ENCODE measurements around the gene PAPOLB. TPM values are rescaled to one million over a fixed set of nuclear protein-coding genes. Genes with fewer than 3 reads are reported as not detected.
A peak's percentile ranks its signal among the peaks of the same experiment; 100 is the strongest.

The PAPOLB gene
- total and polyA plus RNA-seq, 7 experiments from 2014 or later: not detected

GRCh38 chr7:4871930-4872675 is 10.3 kb upstream of the PAPOLB start:
- Mint-ChIP-seq H3K27ac (no peak overlapping the region), H3K9me3 (peaks cover 0 to 8% (median 2%) of the 10 kb centered on the region in 11 donors), H3K4me1 (peaks cover 2 to 10% (median 5%) of the 10 kb centered on the region in 7 donors), H3K27me3 (peaks cover 17 to 32% (median 24%) of the 10 kb centered on the region in 5 donors), H3K36me3 (peaks cover 0 to 4% (median 0%) of the 10 kb centered on the region in 5 donors), H3K4me3 (peak overlapping the region in 1 of 10 donors; percentile 12)
- Histone ChIP-seq H3K27me3 (ENCODE audit: control insufficient read depth in 2 of 2, insufficient read depth in 2 of 2, low read length in 2 of 2) (no peaks in the 10 kb centered on the region), H3K4me1 (ENCODE audit: control insufficient read depth in 2 of 2, insufficient read depth in 2 of 2, low read length in 2 of 2) (no peaks in the 10 kb centered on the region), H3K9me3 (ENCODE audit: control insufficient read depth in 2 of 3, low read length in 3 of 3) (no peaks in the 10 kb centered on the region), H3K36me3 (ENCODE audit: control insufficient read depth in 2 of 3, insufficient read depth in 3 of 3, low read length in 3 of 3) (no peaks in the 10 kb centered on the region), H3K27ac (ENCODE audit: low read depth, low read length) (no peak overlapping the region), H3K4me3 (ENCODE audit: low read length) (no peak overlapping the region)
- no peak for ATAC-seq
- no peak for DNase-seq
- intact Hi-C loops (cut with micrococcal nuclease): no loop called here
- CTCF ChIA-PET: no interaction called here
- POLR2A ChIA-PET: no interaction called here

GRCh38 chr7:4871056-4871680 is 9.3 kb upstream of the PAPOLB start:
- ChIA-PET POLR2A (no interaction called here), CTCF (no interaction called here)
- no peak overlapping the region for H3K27ac ChIP-seq (ENCODE audit: low read depth, low read length)
- ATAC-seq (no peak), DNase-seq (no peak)
- no peaks in the 10 kb centered on the region for H3K36me3 ChIP-seq (ENCODE audit: control insufficient read depth in 2 of 3, insufficient read depth in 3 of 3, low read length in 3 of 3)
- intact Hi-C loops (cut with micrococcal nuclease): no loop called here
- H3K27me3 Mint-ChIP-seq: peaks cover 17 to 36% (median 25%) of the 10 kb centered on the region in 5 donors
- no peaks in the 10 kb centered on the region for H3K9me3 ChIP-seq (ENCODE audit: control insufficient read depth in 2 of 3, low read length in 3 of 3)
- H3K27me3 ChIP-seq (ENCODE audit: control insufficient read depth in 2 of 2, insufficient read depth in 2 of 2, low read length in 2 of 2): no peaks in the 10 kb centered on the region
- peak overlapping the region in 1 of 9 donors; percentile 47 for H3K27ac Mint-ChIP-seq
- peaks cover 0 to 4% (median 0%) of the 10 kb centered on the region in 5 donors for H3K36me3 Mint-ChIP-seq
- no peaks in the 10 kb centered on the region for H3K4me1 ChIP-seq (ENCODE audit: control insufficient read depth in 2 of 2, insufficient read depth in 2 of 2, low read length in 2 of 2)
- H3K9me3 Mint-ChIP-seq: peaks cover 0 to 8% (median 2%) of the 10 kb centered on the region in 11 donors
- peak overlapping the region in 1 of 10 donors; percentile 30 for H3K4me3 Mint-ChIP-seq
- H3K4me1 Mint-ChIP-seq: peaks cover 2 to 10% (median 5%) of the 10 kb centered on the region in 7 donors
- H3K4me3 ChIP-seq (ENCODE audit: low read length): no peak overlapping the region

GRCh38 chr7:4868493-4868892 is 6.7 kb upstream of the PAPOLB start:
- Histone ChIP-seq H3K27ac (ENCODE audit: low read depth, low read length) (no peak overlapping the region), H3K9me3 (ENCODE audit: control insufficient read depth in 2 of 3, low read length in 3 of 3) (no peaks in the 10 kb centered on the region), H3K36me3 (ENCODE audit: control insufficient read depth in 2 of 3, insufficient read depth in 3 of 3, low read length in 3 of 3) (no peaks in the 10 kb centered on the region), H3K4me1 (ENCODE audit: control insufficient read depth in 2 of 2, insufficient read depth in 2 of 2, low read length in 2 of 2) (no peaks in the 10 kb centered on the region), H3K27me3 (ENCODE audit: control insufficient read depth in 2 of 2, insufficient read depth in 2 of 2, low read length in 2 of 2) (no peaks in the 10 kb centered on the region), H3K4me3 (ENCODE audit: low read length) (no peak overlapping the region)
- ChIA-PET POLR2A (no interaction called here), CTCF (no interaction called here)
- H3K4me1 Mint-ChIP-seq: peaks cover 2 to 10% (median 5%) of the 10 kb centered on the region in 7 donors
- DNase-seq (no peak), ATAC-seq (no peak)
- no peak overlapping the region for H3K4me3 Mint-ChIP-seq
- peaks cover 33 to 57% (median 44%) of the 10 kb centered on the region in 5 donors for H3K27me3 Mint-ChIP-seq
- H3K36me3 Mint-ChIP-seq: peaks cover 0 to 7% (median 0%) of the 10 kb centered on the region in 5 donors
- intact Hi-C loops (cut with micrococcal nuclease): no loop called here
- peaks cover 0 to 22% (median 7%) of the 10 kb centered on the region in 11 donors for H3K9me3 Mint-ChIP-seq
- no peak overlapping the region for H3K27ac Mint-ChIP-seq

GRCh38 chr7:4866528-4867496 is 5.0 kb upstream of the PAPOLB start:
- DNase-seq (no peak), ATAC-seq (no peak)
- Histone ChIP-seq H3K4me1 (ENCODE audit: control insufficient read depth in 2 of 2, insufficient read depth in 2 of 2, low read length in 2 of 2) (no peaks in the 10 kb centered on the region), H3K27me3 (ENCODE audit: control insufficient read depth in 2 of 2, insufficient read depth in 2 of 2, low read length in 2 of 2) (no peaks in the 10 kb centered on the region), H3K4me3 (ENCODE audit: low read length) (no peak overlapping the region), H3K36me3 (ENCODE audit: control insufficient read depth in 2 of 3, insufficient read depth in 3 of 3, low read length in 3 of 3) (no peaks in the 10 kb centered on the region), H3K9me3 (ENCODE audit: control insufficient read depth in 2 of 3, low read length in 3 of 3) (no peaks in the 10 kb centered on the region), H3K27ac (ENCODE audit: low read depth, low read length) (no peak overlapping the region)
- Mint-ChIP-seq H3K27ac (no peak overlapping the region), H3K27me3 (peaks cover 41 to 60% (median 54%) of the 10 kb centered on the region in 5 donors), H3K36me3 (peaks cover 0 to 13% (median 3%) of the 10 kb centered on the region in 5 donors), H3K4me3 (no peak overlapping the region), H3K9me3 (peaks cover 0 to 37% (median 11%) of the 10 kb centered on the region in 11 donors), H3K4me1 (peaks cover 2 to 10% (median 8%) of the 10 kb centered on the region in 7 donors)
- POLR2A ChIA-PET: no interaction called here
- intact Hi-C loops (cut with micrococcal nuclease): no loop called here
- CTCF ChIA-PET: no interaction called here

GRCh38 chr7:4862156-4862555 is 326 bp upstream of the PAPOLB start:
- Histone ChIP-seq H3K4me1 (ENCODE audit: control insufficient read depth in 2 of 2, insufficient read depth in 2 of 2, low read length in 2 of 2) (no peaks in the 10 kb centered on the region), H3K27ac (ENCODE audit: low read depth, low read length) (no peak overlapping the region), H3K27me3 (ENCODE audit: control insufficient read depth in 2 of 2, insufficient read depth in 2 of 2, low read length in 2 of 2) (no peaks in the 10 kb centered on the region), H3K9me3 (ENCODE audit: control insufficient read depth in 2 of 3, low read length in 3 of 3) (no peaks in the 10 kb centered on the region), H3K36me3 (ENCODE audit: control insufficient read depth in 2 of 3, insufficient read depth in 3 of 3, low read length in 3 of 3) (no peaks in the 10 kb centered on the region), H3K4me3 (ENCODE audit: low read length) (no peak overlapping the region)
- Mint-ChIP-seq H3K4me1 (peaks cover 0 to 7% (median 3%) of the 10 kb centered on the region in 7 donors), H3K4me3 (peak overlapping the region in 8 of 10 donors; percentile 8 to 81 (median 37)), H3K27me3 (peaks cover 36 to 64% (median 62%) of the 10 kb centered on the region in 5 donors), H3K9me3 (peaks cover 0 to 35% (median 13%) of the 10 kb centered on the region in 11 donors), H3K27ac (no peak overlapping the region), H3K36me3 (peaks cover 0 to 13% (median 0%) of the 10 kb centered on the region in 5 donors)
- ATAC-seq: no peak
- CTCF ChIA-PET: no interaction called here
- POLR2A ChIA-PET: no interaction called here
- DNase-seq: no peak
- intact Hi-C loops (cut with micrococcal nuclease): no loop called here

- intact Hi-C loops (cut with micrococcal nuclease): no loop called here
- H3K9me3 ChIP-seq (ENCODE audit: control insufficient read depth in 2 of 3, low read length in 3 of 3): no peaks in the 10 kb centered on the region
- H3K27ac ChIP-seq (ENCODE audit: low read depth, low read length): no peak overlapping the region
- H3K4me1 Mint-ChIP-seq: peaks cover 0 to 7% (median 3%) of the 10 kb centered on the region in 7 donors
- DNase-seq: no peak
- H3K36me3 ChIP-seq (ENCODE audit: control insufficient read depth in 2 of 3, insufficient read depth in 3 of 3, low read length in 3 of 3): no peaks in the 10 kb centered on the region
- ChIA-PET CTCF (no interaction called here), POLR2A (no interaction called here)
- H3K27ac Mint-ChIP-seq: no peak overlapping the region
- H3K4me1 ChIP-seq (ENCODE audit: control insufficient read depth in 2 of 2, insufficient read depth in 2 of 2, low read length in 2 of 2): no peaks in the 10 kb centered on the region
- H3K9me3 Mint-ChIP-seq: peaks cover 0 to 35% (median 13%) of the 10 kb centered on the region in 11 donors
- H3K27me3 Mint-ChIP-seq: peaks cover 36 to 66% (median 58%) of the 10 kb centered on the region in 5 donors
- H3K4me3 Mint-ChIP-seq: peak overlapping the region in 9 of 10 donors; percentile 3 to 79 (median 38)
- no peak for ATAC-seq
- H3K36me3 Mint-ChIP-seq: peaks cover 0 to 13% (median 0%) of the 10 kb centered on the region in 5 donors
- no peak overlapping the region for H3K4me3 ChIP-seq (ENCODE audit: low read length)
- no peaks in the 10 kb centered on the region for H3K27me3 ChIP-seq (ENCODE audit: control insufficient read depth in 2 of 2, insufficient read depth in 2 of 2, low read length in 2 of 2)
Observed at GRCh38 chr7:4861227-4861626, 603 bp downstream of the PAPOLB start.

All from naive thymus-derived CD4-positive, alpha-beta T cell (primary cell).